Gastroesophageal sphincter (tissue), 3 donors: ENCODE results near the gene SGSH.

ENCODE experiments used
- EP300 ChIP-seq: sonication (generic); formaldehyde crosslinking; IDR thresholded peaks from one replicate; pipeline ENCODE4 v1.6.1; 2017; ENCODE audit warnings: antibody characterized with exemption, mild to moderate bottlenecking
- POLR2A ChIP-seq, 2 donors: fragments of 450-650 bp; IDR thresholded peaks; one replicate each; pipeline ENCODE4 v1.6.1; 2017; ENCODE audit warnings: antibody characterized with exemption in 2 of 2, mild to moderate bottlenecking in 2 of 2, moderate library complexity in 1 of 2
- POLR2AphosphoS5 ChIP-seq: sonication (generic); formaldehyde crosslinking; IDR thresholded peaks from one replicate; pipeline ENCODE4 v1.6.1; 2017; ENCODE audit warnings: antibody characterized with exemption
- TF ChIP-seq, protein P1 (sequence below), 4 experiments: fragments of 200-600 bp in 2 of 4; fragments of 450-650 bp in 2 of 4; sonication (generic) in 1 of 4; IDR thresholded peaks; one replicate each; pipeline ENCODE4 v1.5.1; 2017 to 2019; ENCODE audit warnings: antibody characterized with exemption in 4 of 4, mild to moderate bottlenecking in 2 of 4, moderate library complexity in 2 of 4

DNA sequence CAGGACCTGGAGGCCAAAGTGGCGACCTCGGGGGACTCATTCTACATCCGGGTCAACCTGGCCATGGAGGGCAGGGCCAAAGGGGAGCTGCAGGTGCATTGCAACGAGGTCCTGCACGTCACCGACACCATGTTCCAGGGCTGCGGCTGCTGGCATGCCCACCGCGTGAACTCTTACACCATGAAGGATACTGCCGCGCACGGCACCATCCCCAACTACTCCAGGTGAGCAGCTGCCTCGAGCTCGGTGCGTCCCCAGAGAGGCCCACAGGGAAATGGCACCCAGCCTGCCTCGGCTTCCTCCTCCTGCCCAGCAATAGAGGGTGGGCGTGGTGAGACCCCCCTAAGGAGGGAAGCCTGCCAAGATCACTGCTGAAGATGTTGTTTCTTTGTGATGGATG, 17.9 kb downstream of the SGSH start:
- TF ChIP-seq EP300 (no peak), POLR2AphosphoS5 (no peak), POLR2A (IDR thresholded peaks at IDR 0.05) (no peak)
- TF ChIP-seq, protein P1, sequence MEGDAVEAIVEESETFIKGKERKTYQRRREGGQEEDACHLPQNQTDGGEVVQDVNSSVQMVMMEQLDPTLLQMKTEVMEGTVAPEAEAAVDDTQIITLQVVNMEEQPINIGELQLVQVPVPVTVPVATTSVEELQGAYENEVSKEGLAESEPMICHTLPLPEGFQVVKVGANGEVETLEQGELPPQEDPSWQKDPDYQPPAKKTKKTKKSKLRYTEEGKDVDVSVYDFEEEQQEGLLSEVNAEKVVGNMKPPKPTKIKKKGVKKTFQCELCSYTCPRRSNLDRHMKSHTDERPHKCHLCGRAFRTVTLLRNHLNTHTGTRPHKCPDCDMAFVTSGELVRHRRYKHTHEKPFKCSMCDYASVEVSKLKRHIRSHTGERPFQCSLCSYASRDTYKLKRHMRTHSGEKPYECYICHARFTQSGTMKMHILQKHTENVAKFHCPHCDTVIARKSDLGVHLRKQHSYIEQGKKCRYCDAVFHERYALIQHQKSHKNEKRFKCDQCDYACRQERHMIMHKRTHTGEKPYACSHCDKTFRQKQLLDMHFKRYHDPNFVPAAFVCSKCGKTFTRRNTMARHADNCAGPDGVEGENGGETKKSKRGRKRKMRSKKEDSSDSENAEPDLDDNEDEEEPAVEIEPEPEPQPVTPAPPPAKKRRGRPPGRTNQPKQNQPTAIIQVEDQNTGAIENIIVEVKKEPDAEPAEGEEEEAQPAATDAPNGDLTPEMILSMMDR (IDR thresholded peaks at IDR 0.05), result no peak
